T-helper 17 cell (primary cell): Measurements from ENCODE around the gene ALKBH2. TPM values are rescaled to one million over a fixed set of nuclear protein-coding genes. Genes with fewer than 3 reads are reported as not detected.
"Not testable (repeated sequence)": the region's sequence is repeated elsewhere in the genome, so short reads cannot be mapped to it uniquely, and the experiment has no call there.

ENCODE experiments used
- ATAC-seq: fragments of 150-1000 bp; cut with Tn5 transposase; 2 replicates; pipeline ENCODE4 v1.10.0; 2021; ENCODE audit warnings: mild to moderate bottlenecking, moderate library complexity
- DNase-seq, 3 donors: peaks; one replicate each; pipeline versions ENCODE4 v3.0.0 to v3.0.0-alpha.2; 2020 to 2021
- H3K9me3 ChIP-seq: one replicate; pipeline ENCODE4 v1.7.0; 2013; ENCODE audit warnings: low read length, mild to moderate bottlenecking; ENCODE audit not compliant: control insufficient read depth, poor library complexity, severe bottlenecking
- H3K27ac Mint-ChIP-seq: one replicate; pipeline ENCODE4 v1.8.0; 2022; ENCODE audit warnings: mild to moderate bottlenecking, moderate library complexity, mixed read lengths
- H3K27me3 Mint-ChIP-seq: one replicate; pipeline ENCODE4 v1.8.0; 2022; ENCODE audit warnings: mixed read lengths
- H3K36me3 Mint-ChIP-seq: one replicate; pipeline ENCODE4 v1.8.0; 2022; ENCODE audit warnings: low read depth, mixed read lengths
- H3K4me1 Mint-ChIP-seq: one replicate; pipeline ENCODE4 v1.8.0; 2022; ENCODE audit warnings: mild to moderate bottlenecking, mixed read lengths
- H3K4me3 Mint-ChIP-seq: one replicate; pipeline ENCODE4 v1.8.0; 2022; ENCODE audit warnings: mild to moderate bottlenecking, moderate library complexity, mixed read lengths
- total RNA-seq, 4 donors: library from RNA in 2 of 4; stranded (reverse) in 2 of 4; gene quantifications; one replicate each; pipeline ENCODE4 v1.2.3 and lab custom pipeline; 2022 to 2026

ALKBH2 gene
- total RNA-seq, 2 donors from 2014 or later, result 6.5 to 9.4 TPM

- H3K27ac Mint-ChIP-seq, result no peak overlapping the region
- peaks cover 17% of the 10 kb centered on the region for H3K36me3 Mint-ChIP-seq
- H3K27me3 Mint-ChIP-seq, result no peaks in the 10 kb centered on the region
- no peaks in the 10 kb centered on the region for H3K9me3 ChIP-seq
- ATAC-seq, result no peak
- H3K4me3 Mint-ChIP-seq, result no peak overlapping the region
- DNase-seq, result no peak
- H3K4me1 Mint-ChIP-seq, result peaks cover 2% of the 10 kb centered on the region
Measured at GRCh38 chr12:109084425-109084824, 8.8 kb downstream of the ALKBH2 start.

DNA sequence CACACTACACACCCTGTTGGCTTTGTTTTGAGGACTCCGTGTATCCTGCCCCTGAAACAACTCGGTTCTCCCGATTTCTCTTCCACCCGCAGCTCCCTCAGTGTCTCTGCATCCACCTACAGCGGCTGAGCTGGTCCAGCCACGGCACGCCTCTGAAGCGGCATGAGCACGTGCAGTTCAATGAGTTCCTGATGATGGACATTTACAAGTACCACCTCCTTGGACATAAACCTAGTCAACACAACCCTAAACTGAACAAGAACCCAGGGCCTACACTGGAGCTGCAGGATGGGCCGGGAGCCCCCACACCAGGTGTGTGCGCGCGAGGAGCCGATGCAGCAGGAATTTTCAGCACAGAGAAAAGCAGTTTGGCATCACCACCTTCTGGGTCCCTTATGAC is 10.5 kb downstream of the ALKBH2 start:
- no peak for ATAC-seq
- no peaks in the 10 kb centered on the region for H3K9me3 ChIP-seq
- Mint-ChIP-seq H3K27ac (no peak overlapping the region), H3K36me3 (peaks cover 20% of the 10 kb centered on the region), H3K4me3 (no peak overlapping the region), H3K4me1 (no peaks in the 10 kb centered on the region), H3K27me3 (no peaks in the 10 kb centered on the region)
- DNase-seq, result no peak

GRCh38 chr12:109074866-109075265 is 18.4 kb downstream of the ALKBH2 start:
- Mint-ChIP-seq H3K4me3 (no peak overlapping the region), H3K27ac (no peak overlapping the region), H3K36me3 (peaks cover 10% of the 10 kb centered on the region), H3K27me3 (no peaks in the 10 kb centered on the region), H3K4me1 (peaks cover 2% of the 10 kb centered on the region)
- H3K9me3 ChIP-seq, result no peaks in the 10 kb centered on the region
- ATAC-seq, result no peak
- no peak for DNase-seq

GRCh38 chr12:109069307-109070271 is 23.7 kb downstream of the ALKBH2 start:
- ATAC-seq (no peak), DNase-seq (no peak)
- Mint-ChIP-seq H3K4me1 (peaks cover 2% of the 10 kb centered on the region), H3K27ac (peak overlapping the region; percentile 89), H3K4me3 (no peak overlapping the region), H3K27me3 (no peaks in the 10 kb centered on the region), H3K36me3 (peaks cover 6% of the 10 kb centered on the region)
- H3K9me3 ChIP-seq, result no peaks in the 10 kb centered on the region

DNA sequence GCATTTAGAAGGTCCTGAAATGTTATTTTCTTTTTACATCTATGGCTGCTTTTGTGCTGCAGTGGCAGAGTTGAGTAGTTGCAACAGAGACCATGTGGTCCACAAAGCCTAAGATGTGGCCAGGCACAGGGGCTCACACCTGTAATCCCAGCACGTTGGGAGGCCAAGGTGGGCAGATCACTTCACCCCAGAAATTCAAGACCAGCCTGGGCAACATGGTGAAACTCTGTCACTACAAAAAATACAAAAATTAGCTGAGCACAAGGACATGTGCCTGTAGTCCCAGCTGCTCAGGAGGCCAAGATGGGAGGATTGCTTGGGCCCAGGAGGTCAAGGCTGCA is 27.4 kb downstream of the ALKBH2 start:
- DNase-seq (no peak), ATAC-seq (no peak)
- peaks cover 15% of the 10 kb centered on the region for H3K4me1 Mint-ChIP-seq
- H3K36me3 Mint-ChIP-seq, result peaks cover 7% of the 10 kb centered on the region
- no peak overlapping the region for H3K27ac Mint-ChIP-seq
- H3K9me3 ChIP-seq, result no peaks in the 10 kb centered on the region
- no peak overlapping the region for H3K4me3 Mint-ChIP-seq
- H3K27me3 Mint-ChIP-seq, result no peaks in the 10 kb centered on the region

GRCh38 chr12:109065154-109065852 is 28.0 kb downstream of the ALKBH2 start:
- no peak for DNase-seq
- no peak for ATAC-seq
- Mint-ChIP-seq H3K4me1 (peaks cover 15% of the 10 kb centered on the region), H3K27ac (peak overlapping the region; percentile 2), H3K36me3 (peaks cover 7% of the 10 kb centered on the region), H3K27me3 (no peaks in the 10 kb centered on the region), H3K4me3 (no peak overlapping the region)
- H3K9me3 ChIP-seq, result no peaks in the 10 kb centered on the region

- DNase-seq (no peak), ATAC-seq (no peak)
- Mint-ChIP-seq H3K4me1 (peaks cover 12% of the 10 kb centered on the region), H3K27me3 (no peaks in the 10 kb centered on the region), H3K4me3 (no peak overlapping the region), H3K27ac (peak overlapping the region; percentile 91), H3K36me3 (peaks cover 3% of the 10 kb centered on the region)
- H3K9me3 ChIP-seq, result no peaks in the 10 kb centered on the region
Measured at GRCh38 chr12:109064143-109064542, 29.1 kb downstream of the ALKBH2 start.

DNA sequence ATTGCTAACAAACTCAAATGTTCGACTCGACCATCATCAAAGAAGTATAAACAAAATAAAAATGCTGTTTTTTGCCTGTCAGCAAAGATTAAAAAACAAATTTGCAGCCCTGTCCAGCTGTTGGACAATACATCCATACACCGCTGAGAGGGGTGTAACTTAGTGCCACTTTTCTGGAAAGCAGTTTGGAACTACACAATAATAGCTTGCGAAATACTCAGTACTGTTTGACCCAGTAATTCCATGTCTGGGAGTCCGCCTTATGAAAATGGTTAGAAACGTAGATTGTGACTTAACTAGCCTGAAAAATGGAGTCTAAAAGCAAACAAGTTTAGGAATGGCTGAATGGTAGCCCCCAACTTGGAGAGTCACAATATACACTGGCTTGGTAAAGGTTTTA is 34.5 kb downstream of the ALKBH2 start:
- no peaks in the 10 kb centered on the region for H3K9me3 ChIP-seq
- Mint-ChIP-seq H3K27me3 (no peaks in the 10 kb centered on the region), H3K4me1 (peaks cover 25% of the 10 kb centered on the region), H3K27ac (no peak overlapping the region), H3K4me3 (no peak overlapping the region), H3K36me3 (peaks cover 6% of the 10 kb centered on the region)
- DNase-seq (no peak), ATAC-seq (no peak)

- no peak for DNase-seq
- ATAC-seq, result no peak
Measured at GRCh38 chr12:109057376-109057775, 35.9 kb downstream of the ALKBH2 start.

DNA sequence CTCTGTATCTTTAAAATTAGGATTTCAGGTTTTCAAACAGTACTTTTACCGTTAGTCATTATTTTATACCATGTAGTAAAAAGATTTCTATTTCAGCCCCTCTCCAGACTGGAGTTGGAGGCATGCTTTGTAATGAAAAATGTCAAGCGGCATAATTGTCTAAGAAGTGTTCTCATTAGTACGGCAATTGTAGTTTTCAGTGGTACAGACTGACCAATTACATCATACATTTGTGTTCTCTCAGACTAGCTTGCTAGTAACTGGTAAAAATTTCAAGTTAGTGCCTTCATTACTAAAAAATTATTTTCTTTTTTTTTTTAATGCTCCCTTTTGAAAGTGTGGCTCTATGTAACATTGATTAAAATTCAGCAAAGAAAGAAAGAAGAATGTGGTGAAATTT is 36.4 kb downstream of the ALKBH2 start:
- no peaks in the 10 kb centered on the region for H3K9me3 ChIP-seq
- peak overlapping the region; percentile 9 for H3K27ac Mint-ChIP-seq
- no peak overlapping the region for H3K4me3 Mint-ChIP-seq
- H3K4me1 Mint-ChIP-seq, result peaks cover 26% of the 10 kb centered on the region
- H3K36me3 Mint-ChIP-seq, result peaks cover 5% of the 10 kb centered on the region
- no peak for ATAC-seq
- DNase-seq, result no peak
- H3K27me3 Mint-ChIP-seq, result no peaks in the 10 kb centered on the region

More at GRCh38 chr12:109057376-109057775, 35.9 kb downstream of the ALKBH2 start:
- Mint-ChIP-seq H3K27me3 (no peaks in the 10 kb centered on the region), H3K36me3 (peaks cover 5% of the 10 kb centered on the region), H3K4me3 (no peak overlapping the region), H3K4me1 (peaks cover 27% of the 10 kb centered on the region), H3K27ac (peak overlapping the region; percentile 9)
- H3K9me3 ChIP-seq, result no peaks in the 10 kb centered on the region

DNA sequence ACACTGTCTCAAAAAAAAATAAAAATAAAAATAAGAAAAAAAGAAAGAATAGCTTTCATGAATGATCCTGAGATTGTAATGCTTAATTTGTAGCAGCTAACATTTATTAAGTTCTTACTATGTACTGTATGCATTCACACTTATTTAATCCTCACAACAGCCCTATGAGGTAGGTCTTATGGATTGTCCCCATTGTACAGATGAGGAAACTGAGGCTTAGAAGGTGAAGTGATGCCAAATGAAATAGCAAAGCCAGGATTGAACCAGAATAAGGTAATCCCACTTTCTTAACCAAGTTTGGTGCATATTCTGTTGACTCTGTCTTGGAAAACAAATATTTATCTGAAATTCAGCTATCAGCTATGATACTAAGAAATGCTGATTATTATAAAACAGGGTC is 38.8 kb downstream of the ALKBH2 start:
- H3K9me3 ChIP-seq, result no peaks in the 10 kb centered on the region
- Mint-ChIP-seq H3K4me1 (peaks cover 24% of the 10 kb centered on the region), H3K4me3 (no peak overlapping the region), H3K27ac (peak overlapping the region; percentile 99), H3K27me3 (no peaks in the 10 kb centered on the region), H3K36me3 (peaks cover 5% of the 10 kb centered on the region)
- ATAC-seq (no peak), DNase-seq (no peak)

DNA sequence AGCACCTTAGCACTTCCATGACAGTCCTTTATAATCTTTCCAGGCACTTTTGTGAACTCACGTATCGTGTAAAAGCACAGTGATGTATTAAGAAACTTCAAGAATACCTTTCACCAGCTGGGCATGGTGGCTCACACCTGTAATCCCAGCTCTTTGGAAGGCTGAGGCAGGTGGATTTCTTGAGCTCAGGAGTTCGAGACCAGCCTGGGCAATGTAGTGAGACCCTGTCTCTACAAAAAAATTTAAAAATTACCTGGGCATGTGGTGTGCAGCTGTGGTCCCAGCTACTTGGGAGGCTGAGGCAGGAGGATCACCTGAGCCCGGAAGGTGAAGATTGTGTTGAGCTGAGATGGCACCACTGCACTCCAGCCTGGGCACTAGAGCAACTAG is 39.2 kb downstream of the ALKBH2 start:
- H3K9me3 ChIP-seq, H3K27me3 Mint-ChIP-seq, H3K36me3 Mint-ChIP-seq, DNase-seq: not testable (repeated sequence)
- Mint-ChIP-seq H3K4me3 (peak overlapping the region; percentile 99), H3K27ac (peak overlapping the region; percentile 99), H3K4me1 (peaks cover 24% of the 10 kb centered on the region)
- ATAC-seq, result peak; percentile 20

DNA sequence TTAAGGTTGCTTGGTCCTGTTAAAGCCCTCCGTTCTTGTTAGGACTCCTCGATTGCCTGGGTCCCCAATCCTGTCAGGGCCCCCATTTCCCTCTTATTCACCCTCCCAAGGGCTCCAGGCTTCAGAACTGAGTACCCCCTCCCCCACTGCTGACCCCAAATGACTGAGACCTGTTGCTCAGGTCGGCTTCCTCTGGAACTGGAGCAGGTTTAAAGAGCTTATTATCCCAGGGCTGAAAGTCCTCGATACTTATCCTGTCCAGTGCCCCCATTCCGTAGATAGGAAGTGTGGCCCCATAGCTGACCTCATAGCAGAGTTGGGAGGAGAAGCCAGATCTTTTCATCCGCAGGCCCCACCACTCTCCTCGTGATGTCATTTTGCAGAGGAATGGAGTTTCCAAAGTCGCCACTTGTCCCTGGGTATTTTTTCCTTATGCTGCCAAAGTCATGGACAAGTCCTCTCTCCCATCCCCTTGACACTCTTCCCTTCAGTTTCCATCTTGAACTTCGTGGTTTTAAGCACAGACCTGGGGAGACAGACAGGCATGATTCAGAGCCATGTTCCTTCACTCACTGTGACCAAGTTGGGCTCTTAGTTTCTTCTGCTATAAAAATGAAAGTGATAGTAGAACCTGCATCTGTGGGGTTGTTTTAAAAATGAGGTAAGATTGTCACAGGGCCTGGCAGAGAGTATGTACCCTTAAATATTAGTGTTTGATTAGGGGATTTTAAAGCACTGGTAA is 39.7 kb downstream of the ALKBH2 start:
- H3K9me3 ChIP-seq, result no peaks in the 10 kb centered on the region
- H3K27ac Mint-ChIP-seq, result peak overlapping the region; percentile 99
- peak overlapping the region; percentile 99 for H3K4me3 Mint-ChIP-seq
- DNase-seq, result no peak
- peaks cover 24% of the 10 kb centered on the region for H3K4me1 Mint-ChIP-seq
- H3K36me3 Mint-ChIP-seq, result peaks cover 5% of the 10 kb centered on the region
- H3K27me3 Mint-ChIP-seq, result no peaks in the 10 kb centered on the region
- peak; percentile 66 for ATAC-seq
